ENCODE measurements around the gene MAFB.

DNA sequence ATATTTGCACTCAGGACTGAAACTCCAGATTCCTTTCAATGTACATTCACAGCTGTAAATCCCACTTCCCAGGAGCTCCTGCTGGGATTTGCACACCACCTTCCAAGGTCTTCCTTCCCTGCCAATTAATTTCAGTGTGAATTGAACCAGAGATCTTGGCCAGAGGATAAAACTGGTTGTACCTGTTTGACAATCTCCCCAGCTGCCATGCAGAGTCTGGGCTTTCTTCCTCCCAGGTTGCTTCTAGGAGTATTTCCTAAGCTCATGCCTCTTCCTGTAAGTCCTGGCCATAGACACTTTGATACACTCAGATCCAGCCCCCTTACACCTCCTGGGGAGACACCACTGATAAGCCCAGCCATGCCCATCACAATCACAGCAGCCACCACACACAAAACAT is 15.6 kb downstream of the MAFB start:
- TF ChIP-seq ZNF274 (IDR thresholded peaks at IDR 0.05; ENCODE audit: low read depth, low read length) = no peak
- no peak for TF ChIP-seq ELF1 (IDR thresholded peaks at IDR 0.05; ENCODE audit: borderline replicate concordance, low read depth)
- no peak for TF ChIP-seq POLR2AphosphoS5 (IDR thresholded peaks at IDR 0.05; ENCODE audit: low read depth, low read length)
